ENCODE data around the gene SLC25A44.
A peak's percentile ranks its signal among the peaks of the same experiment; 100 is the strongest.

The SLC25A44 gene

GRCh38 chr1:156193488-156194299 lies at the start of gene SLC25A44:
Gene SLC25A44 (plus strand): TSS chr1:156194104. CDS start chr1:156199848, 5,744 bp downstream.
- peak; percentile 46 for TF ChIP-seq CTCF (IDR thresholded peaks at IDR 0.05; ENCODE audit: low read length, missing control alignments)
- H3K4me3 ChIP-seq (replicated peaks; ENCODE audit: low read depth, low read length) = peak within 1 kb of the TSS; percentile 82
- DNase-seq (ENCODE audit: low read depth) = peak; percentile 100

GRCh38 chr1:156144742-156145141 lies 49.2 kb upstream of the SLC25A44 start:
- no peak for DNase-seq (ENCODE audit: low read depth)
- H3K4me3 ChIP-seq (replicated peaks; ENCODE audit: low read depth, low read length) = no peak overlapping the region
- no peak for TF ChIP-seq CTCF (IDR thresholded peaks at IDR 0.05; ENCODE audit: low read length, missing control alignments)

- DNase-seq (ENCODE audit: low read depth) = no peak
- no peak overlapping the region for H3K4me3 ChIP-seq (replicated peaks; ENCODE audit: low read depth, low read length)
- no peak for TF ChIP-seq CTCF (IDR thresholded peaks at IDR 0.05; ENCODE audit: low read length, missing control alignments)
Observed at GRCh38 chr1:156145650-156146019, 48.3 kb upstream of the SLC25A44 start.

- H3K4me3 ChIP-seq (replicated peaks; ENCODE audit: low read depth, low read length) = peak overlapping the region; percentile 28
- TF ChIP-seq CTCF (IDR thresholded peaks at IDR 0.05; ENCODE audit: low read length, missing control alignments) = peak; percentile 72
- DNase-seq (ENCODE audit: low read depth) = peak; percentile 95
Observed at GRCh38 chr1:156146020-156146768, 47.7 kb upstream of the SLC25A44 start.

GRCh38 chr1:156146769-156147405 lies 47.0 kb upstream of the SLC25A44 start:
- DNase-seq (ENCODE audit: low read depth) = no peak
- H3K4me3 ChIP-seq (replicated peaks; ENCODE audit: low read depth, low read length) = no peak overlapping the region
- TF ChIP-seq CTCF (IDR thresholded peaks at IDR 0.05; ENCODE audit: low read length, missing control alignments) = no peak

GRCh38 chr1:156148216-156148615 lies 45.7 kb upstream of the SLC25A44 start:
- H3K4me3 ChIP-seq (replicated peaks; ENCODE audit: low read depth, low read length) = no peak overlapping the region
- TF ChIP-seq CTCF (IDR thresholded peaks at IDR 0.05; ENCODE audit: low read length, missing control alignments) = no peak
- DNase-seq (ENCODE audit: low read depth) = no peak

Measured in fibroblast of pulmonary artery (primary cell).